Hepatocyte (in vitro differentiated cells): ENCODE measurements around the gene TOR4A. TPM values are rescaled to one million over a fixed set of nuclear protein-coding genes. Genes with fewer than 3 reads are reported as not detected.
A peak's percentile ranks its signal among the peaks of the same experiment; 100 is the strongest.

Experiments
- DNase-seq: peaks from one replicate; pipeline ENCODE4 v3.0.0-alpha.2; 2016; ENCODE audit warnings: low spot score
- H2AFZ ChIP-seq: fragments of 200-600 bp; sonication (generic); 2 replicates; pipeline ENCODE4 v1.6.0; 2016; ENCODE audit warnings: antibody characterized with exemption, mild to moderate bottlenecking
- H3K27ac ChIP-seq: fragments of 200-600 bp; sonication (generic); 2 replicates; pipeline ENCODE4 v1.5.1; 2016; ENCODE audit warnings: mild to moderate bottlenecking
- H3K27me3 ChIP-seq: fragments of 200-600 bp; sonication (generic); 2 replicates; pipeline ENCODE4 v1.6.1; 2016
- H3K36me3 ChIP-seq: fragments of 200-600 bp; sonication (generic); replicated peaks from 2 replicates; pipeline ENCODE4 v1.5.1; 2016; ENCODE audit warnings: low read depth; ENCODE audit not compliant: insufficient read depth
- H3K4me1 ChIP-seq: fragments of 200-600 bp; sonication (generic); 2 replicates; pipeline ENCODE4 v1.5.1; 2016; ENCODE audit warnings: mild to moderate bottlenecking, moderate library complexity; ENCODE audit not compliant: insufficient read depth
- H3K4me2 ChIP-seq: fragments of 200-600 bp; sonication (generic); 2 replicates; pipeline ENCODE4 v1.6.0; 2016
- H3K4me3 ChIP-seq: fragments of 200-600 bp; sonication (generic); 2 replicates; pipeline ENCODE4 v1.5.1; 2016; ENCODE audit warnings: mild to moderate bottlenecking
- H3K79me2 ChIP-seq: fragments of 200-600 bp; sonication (generic); 2 replicates; pipeline ENCODE4 v1.6.0; 2017; ENCODE audit warnings: mild to moderate bottlenecking
- H3K9me2 ChIP-seq: fragments of 200-600 bp; sonication (generic); replicated peaks from 2 replicates; pipeline ENCODE4 v1.6.0; 2017; ENCODE audit warnings: mild to moderate bottlenecking; ENCODE audit not compliant: insufficient read depth
- H3K9me3 ChIP-seq: fragments of 200-600 bp; sonication (generic); 2 replicates; pipeline ENCODE4 v1.5.1; 2016; ENCODE audit warnings: low read depth, mild to moderate bottlenecking
- H4K20me1 ChIP-seq: fragments of 200-600 bp; sonication (generic); 2 replicates; pipeline ENCODE4 v1.6.0; 2016; ENCODE audit warnings: mild to moderate bottlenecking; ENCODE audit not compliant: insufficient read depth, poor library complexity, severe bottlenecking
- CTCF ChIP-seq: fragments of 200-600 bp; sonication (generic); IDR thresholded peaks from 2 replicates; pipeline ENCODE4 v1.5.1; 2016; ENCODE audit warnings: antibody characterized with exemption, mild to moderate bottlenecking; ENCODE audit not compliant: poor library complexity
- EZH2 ChIP-seq: fragments of 200-600 bp; sonication (generic); IDR thresholded peaks from 2 replicates; pipeline ENCODE4 v1.6.1; 2016; ENCODE audit warnings: antibody characterized with exemption, mild to moderate bottlenecking, borderline replicate concordance
- EZH2phosphoT487 ChIP-seq: fragments of 200-600 bp; sonication (generic); IDR thresholded peaks from one replicate; pipeline ENCODE4 v1.6.1; 2018; ENCODE audit warnings: antibody characterized with exemption, mild to moderate bottlenecking, low read depth, moderate library complexity; ENCODE audit not compliant: unreplicated experiment, severe bottlenecking
- WGBS: methylation state at CpG from one replicate; pipeline ENCODE4 v1.1.6; 2016; ENCODE audit warnings: low lambda C conversion rate; ENCODE audit errors: missing lambda C conversion rate; 5-methylcytosine and 5-hydroxymethylcytosine counted together
- polyA plus RNA-seq: library from polyadenylated mRNA; unstranded; fragments of >200 nt; fragmentation: Nextera tagmentation; extraction: Ambion mirVana; gene quantifications from 2 replicates; pipeline ENCODE4 v1.2.1, GENCODE V29; 2016
- total RNA-seq: library from RNA; depleted of rRNA; stranded (reverse); fragments of >200 nt; gene quantifications from 2 replicates; pipeline ENCODE4 v1.2.3, GENCODE V29; 2014

Gene TOR4A
- total and polyA plus RNA-seq, 2 experiments from 2014 or later: 8.0 to 14.4 TPM

GRCh38 chr9:137294091-137294680, 16.7 kb downstream of the TOR4A start:
- no peaks in the 10 kb centered on the region for H3K27me3 ChIP-seq
- no peaks in the 10 kb centered on the region for H3K9me2 ChIP-seq
- peaks cover 42% of the 10 kb centered on the region for H3K4me1 ChIP-seq
- peak overlapping the region; percentile 96 for H3K27ac ChIP-seq
- H3K4me2 ChIP-seq: peak overlapping the region; percentile 34
- DNase-seq: peak; percentile 85
- peak overlapping the region; percentile 31 for H2AFZ ChIP-seq
- H3K4me3 ChIP-seq: no peak overlapping the region
- no peaks in the 10 kb centered on the region for H3K36me3 ChIP-seq
- WGBS: 49% methylated on average over 11 of the region's 11 CpGs
- H3K9me3 ChIP-seq: no peaks in the 10 kb centered on the region
- TF ChIP-seq EZH2phosphoT487 (no peak), CTCF (no peak), EZH2 (no peak)
- H3K79me2 ChIP-seq: no peaks in the 10 kb centered on the region
- H4K20me1 ChIP-seq: no peaks in the 10 kb centered on the region

DNA sequence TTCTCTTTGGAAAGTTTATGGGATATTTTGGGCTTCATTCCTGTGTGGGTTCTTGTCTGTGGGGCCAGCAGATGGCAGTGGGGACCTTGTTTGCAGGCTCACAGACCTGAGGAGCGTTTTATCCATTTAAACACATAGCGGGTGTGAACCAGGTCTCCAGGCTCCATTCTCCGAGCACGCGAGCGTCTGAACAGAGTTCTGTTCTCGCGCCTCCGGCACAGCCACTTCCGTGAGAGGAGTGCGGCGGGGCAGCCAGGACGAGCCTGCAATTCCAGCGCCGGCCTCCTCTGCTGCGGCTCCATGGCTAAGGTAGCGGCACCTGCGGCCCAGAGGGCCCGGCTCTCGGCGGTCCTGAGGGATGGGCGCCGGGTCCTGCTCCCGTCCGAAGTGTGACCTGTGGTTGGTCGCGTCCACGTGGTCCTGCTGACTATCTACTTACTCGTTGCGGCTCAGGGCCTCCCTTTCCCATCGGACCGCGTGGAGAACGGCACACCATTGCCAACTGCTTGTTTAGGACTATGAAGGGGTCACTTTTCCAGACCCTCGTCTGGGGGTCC, 17.2 kb downstream of the TOR4A start:
- WGBS: 32% methylated on average over 35 of the region's 35 CpGs
- Histone ChIP-seq H2AFZ (peak overlapping the region; percentile 31), H3K27ac (peak overlapping the region; percentile 96), H3K27me3 (no peaks in the 10 kb centered on the region), H3K9me3 (no peaks in the 10 kb centered on the region), H3K4me1 (peaks cover 48% of the 10 kb centered on the region), H3K9me2 (no peaks in the 10 kb centered on the region), H4K20me1 (no peaks in the 10 kb centered on the region), H3K36me3 (no peaks in the 10 kb centered on the region), H3K79me2 (peaks cover 5% of the 10 kb centered on the region), H3K4me3 (no peak overlapping the region), H3K4me2 (peak overlapping the region; percentile 91)
- TF ChIP-seq EZH2phosphoT487 (no peak), EZH2 (no peak), CTCF (peak; percentile 36)
- DNase-seq: peak; percentile 56

DNA sequence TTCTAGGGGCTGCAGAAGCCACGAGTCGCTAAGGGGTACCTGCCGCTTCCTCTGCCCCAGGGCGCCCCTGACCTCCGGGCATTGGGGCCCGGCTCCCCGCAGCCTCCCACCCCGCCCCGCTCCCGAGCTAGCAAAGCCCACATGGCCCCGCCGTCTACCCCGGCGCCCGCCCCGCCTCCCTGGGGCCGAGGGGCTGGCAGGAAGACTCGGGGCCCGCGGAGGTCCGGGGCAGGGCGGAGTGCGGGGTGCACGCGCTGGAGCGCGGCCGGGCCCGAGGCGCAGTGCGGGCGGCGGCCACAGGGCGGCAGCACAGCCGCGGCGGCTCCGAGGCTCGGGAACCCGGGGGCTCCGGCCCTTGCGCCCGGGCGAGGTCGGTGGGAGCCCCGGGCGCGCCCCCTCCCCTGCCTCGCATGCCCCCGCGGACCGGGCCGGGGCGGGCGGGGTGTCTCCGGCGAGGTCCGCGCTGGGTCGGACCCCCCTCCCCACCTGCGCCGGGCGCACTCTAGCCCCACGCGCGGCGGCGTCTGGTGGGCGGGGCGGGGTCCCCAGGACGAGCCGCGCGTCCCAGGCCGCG, 17.8 kb downstream of the TOR4A start:
- Histone ChIP-seq H3K4me1 (peaks cover 53% of the 10 kb centered on the region), H3K4me3 (no peak overlapping the region), H3K36me3 (no peaks in the 10 kb centered on the region), H3K9me3 (no peaks in the 10 kb centered on the region), H3K4me2 (peak overlapping the region; percentile 91), H4K20me1 (peaks cover 2% of the 10 kb centered on the region), H2AFZ (peak overlapping the region; percentile 31), H3K9me2 (no peaks in the 10 kb centered on the region), H3K27ac (peak overlapping the region; percentile 96), H3K79me2 (peaks cover 9% of the 10 kb centered on the region), H3K27me3 (no peaks in the 10 kb centered on the region)
- peak; percentile 82 for DNase-seq
- no peak for TF ChIP-seq EZH2phosphoT487
- peak; percentile 36 for TF ChIP-seq CTCF
- WGBS: 2% methylated on average over 16 of the region's 76 CpGs
